NT2/D1 (cell line): ENCODE results near the gene CAGE1.

ENCODE experiments used
- SUZ12 ChIP-seq: IDR thresholded peaks from 2 replicates; pipeline ENCODE4 v1.6.1; 2011; ENCODE audit not compliant: insufficient read length, insufficient read depth; ENCODE audit errors: extremely low read depth
- YY1 ChIP-seq: IDR thresholded peaks from 2 replicates; pipeline ENCODE4 v1.6.1; 2011; ENCODE audit not compliant: insufficient read length, insufficient read depth
- ZNF274 ChIP-seq: IDR thresholded peaks from 2 replicates; pipeline ENCODE4 v1.6.1; 2011; ENCODE audit warnings: mild to moderate bottlenecking, low read depth, low read length

DNA sequence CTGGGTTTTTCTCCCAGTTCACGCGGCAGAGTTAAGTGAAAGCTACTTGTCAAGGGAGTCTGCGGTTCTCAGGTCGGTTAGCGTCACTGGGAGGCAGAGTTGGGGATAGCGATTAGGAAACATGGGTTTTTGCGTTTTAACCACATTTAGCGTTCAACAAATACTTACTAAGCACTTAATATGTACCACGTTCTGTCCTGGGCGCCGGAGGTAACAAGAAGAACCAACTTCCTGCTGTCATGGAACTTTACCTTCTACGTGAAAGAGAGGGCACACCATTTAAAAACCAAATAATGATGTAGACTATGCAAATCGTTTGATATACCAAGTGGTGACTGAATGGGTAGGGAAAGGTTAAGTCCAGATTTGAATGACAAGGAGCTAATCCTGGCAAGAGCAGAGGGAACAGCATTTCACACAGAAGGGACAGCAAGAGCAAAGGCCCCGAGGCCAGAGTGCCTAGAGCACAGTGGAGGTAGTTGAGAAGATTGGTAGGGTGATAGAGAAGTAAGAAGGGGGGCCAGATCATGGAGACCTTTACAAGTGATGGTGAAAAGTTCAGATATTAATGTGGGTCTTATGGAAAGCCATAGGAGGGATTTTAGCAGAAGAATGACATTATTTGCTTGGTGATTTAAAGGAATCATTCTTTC lies 810 bp upstream of the CAGE1 start:
- TF ChIP-seq ZNF274 = no peak
- TF ChIP-seq YY1 = no peak
- no peak for TF ChIP-seq SUZ12
